ENCODE results near the gene DCHS1.

DCHS1 gene

GRCh38 chr11:6667733-6668374 is 12.2 kb upstream of the DCHS1 start:
- Histone ChIP-seq H3K27me3 (ENCODE audit: insufficient read depth, low read depth, severe bottlenecking) (no peaks in the 10 kb centered on the region), H3K36me3 (no peaks in the 10 kb centered on the region), H3K9me3 (ENCODE audit: severe bottlenecking) (no peaks in the 10 kb centered on the region), H3K27ac (no peak overlapping the region), H3K4me3 (ENCODE audit: low read depth, low read length) (no peak overlapping the region)
- TF ChIP-seq CTCF (IDR thresholded peaks at IDR 0.05; ENCODE audit: low read depth, low read length), result peak; percentile 17; the same call in 1 of the 2 replicates
- no peak for DNase-seq

GRCh38 chr11:6666302-6667183 is 10.9 kb upstream of the DCHS1 start:
- Histone ChIP-seq H3K4me3 (ENCODE audit: low read depth, low read length) (no peak overlapping the region), H3K27ac (no peak overlapping the region), H3K9me3 (ENCODE audit: severe bottlenecking) (no peaks in the 10 kb centered on the region), H3K27me3 (ENCODE audit: insufficient read depth, low read depth, severe bottlenecking) (no peaks in the 10 kb centered on the region), H3K36me3 (no peaks in the 10 kb centered on the region)
- no peak for DNase-seq
- no peak for TF ChIP-seq CTCF (IDR thresholded peaks at IDR 0.05; ENCODE audit: low read depth, low read length)

GRCh38 chr11:6664551-6664950 is 8.9 kb upstream of the DCHS1 start:
- TF ChIP-seq CTCF (IDR thresholded peaks at IDR 0.05; ENCODE audit: low read depth, low read length), result no peak
- H3K36me3 ChIP-seq, result no peaks in the 10 kb centered on the region
- no peak overlapping the region for H3K27ac ChIP-seq
- no peak overlapping the region for H3K4me3 ChIP-seq (ENCODE audit: low read depth, low read length)
- no peak for DNase-seq
- no peaks in the 10 kb centered on the region for H3K27me3 ChIP-seq (ENCODE audit: insufficient read depth, low read depth, severe bottlenecking)
- H3K9me3 ChIP-seq (ENCODE audit: severe bottlenecking), result no peaks in the 10 kb centered on the region

- Histone ChIP-seq H3K27me3 (ENCODE audit: insufficient read depth, low read depth, severe bottlenecking) (no peaks in the 10 kb centered on the region), H3K36me3 (no peaks in the 10 kb centered on the region), H3K4me3 (ENCODE audit: low read depth, low read length) (no peak overlapping the region), H3K27ac (no peak overlapping the region), H3K9me3 (ENCODE audit: severe bottlenecking) (no peaks in the 10 kb centered on the region)
- no peak for TF ChIP-seq CTCF (IDR thresholded peaks at IDR 0.05; ENCODE audit: low read depth, low read length)
- DNase-seq, result no peak
These were observed 8.3 kb upstream of the DCHS1 start for GRCh38 chr11:6663794-6664469.

GRCh38 chr11:6660712-6661111 is 5.1 kb upstream of the DCHS1 start:
- no peak overlapping the region for H3K4me3 ChIP-seq (ENCODE audit: low read depth, low read length)
- DNase-seq, result no peak
- no peaks in the 10 kb centered on the region for H3K27me3 ChIP-seq (ENCODE audit: insufficient read depth, low read depth, severe bottlenecking)
- no peak for TF ChIP-seq CTCF (IDR thresholded peaks at IDR 0.05; ENCODE audit: low read depth, low read length)
- H3K36me3 ChIP-seq, result no peaks in the 10 kb centered on the region
- no peak overlapping the region for H3K27ac ChIP-seq
- H3K9me3 ChIP-seq (ENCODE audit: severe bottlenecking), result no peaks in the 10 kb centered on the region
